Stimulated activated CD4-positive, alpha-beta T cell treated with anti-CD3 and anti-CD28 coated beads, Interleukin-4, amount 100 ng/mL, for 4 hours (primary cell): ENCODE measurements around the gene CDK18.

Source experiments
- DNase-seq, 2 experiments: peaks; one replicate each; pipeline ENCODE4 v3.0.0-alpha.2; 2020

The CDK18 gene

DNA sequence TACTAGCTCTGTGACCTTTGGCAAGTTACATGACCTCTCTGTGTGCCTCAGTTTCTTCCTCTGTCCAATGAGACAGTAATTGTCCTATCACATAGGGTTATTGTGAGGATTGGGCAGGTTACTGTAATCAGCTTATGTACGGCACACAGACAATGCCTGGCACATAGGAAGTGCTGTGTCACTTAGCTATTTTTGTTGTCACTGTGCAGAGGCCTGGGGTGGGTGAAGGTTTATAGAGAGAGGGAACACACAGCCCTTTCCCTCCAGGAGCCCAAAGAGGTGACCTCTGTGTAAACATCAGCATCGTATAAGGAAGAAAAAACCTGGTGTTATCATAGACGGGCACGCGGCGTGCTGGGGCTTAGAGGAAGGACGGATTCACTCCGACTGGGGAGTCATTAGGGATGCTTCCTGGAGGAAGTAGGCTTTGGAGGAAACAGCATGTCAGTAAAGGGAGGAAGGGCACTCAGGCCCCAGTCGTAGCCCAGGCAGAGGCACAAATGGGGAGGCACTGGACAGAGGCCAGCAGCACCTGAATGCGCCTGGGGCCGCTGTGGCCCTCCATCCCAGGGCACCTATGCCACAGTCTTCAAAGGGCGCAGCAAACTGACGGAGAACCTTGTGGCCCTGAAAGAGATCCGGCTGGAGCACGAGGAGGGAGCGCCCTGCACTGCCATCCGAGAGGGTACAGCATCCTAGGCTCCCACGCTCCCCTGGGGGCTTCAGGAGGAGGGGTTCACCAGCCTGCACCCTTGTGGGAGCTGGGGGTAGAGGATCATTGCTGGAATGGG lies 21.2 kb downstream of the CDK18 start:
- no peak for DNase-seq

DNA sequence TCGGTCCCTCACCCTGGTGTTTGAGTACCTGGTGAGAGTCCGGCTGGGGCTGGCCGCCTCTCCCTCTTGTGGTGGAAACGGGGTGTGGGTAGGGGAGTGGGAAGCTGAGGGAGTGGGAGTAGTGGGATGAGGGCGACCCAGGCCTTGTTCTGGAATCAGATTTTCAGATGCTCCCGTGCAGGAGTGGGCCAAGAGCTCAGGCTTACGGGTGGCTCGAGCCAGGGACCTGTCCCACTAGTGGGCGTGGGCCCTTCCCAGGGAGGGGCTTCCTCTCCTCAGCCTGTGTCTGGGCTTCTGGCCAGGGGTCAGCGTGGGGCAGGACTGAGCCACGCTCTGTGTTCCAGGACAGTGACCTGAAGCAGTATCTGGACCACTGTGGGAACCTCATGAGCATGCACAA lies 22.0 kb downstream of the CDK18 start:
- DNase-seq, result no peak

DNA sequence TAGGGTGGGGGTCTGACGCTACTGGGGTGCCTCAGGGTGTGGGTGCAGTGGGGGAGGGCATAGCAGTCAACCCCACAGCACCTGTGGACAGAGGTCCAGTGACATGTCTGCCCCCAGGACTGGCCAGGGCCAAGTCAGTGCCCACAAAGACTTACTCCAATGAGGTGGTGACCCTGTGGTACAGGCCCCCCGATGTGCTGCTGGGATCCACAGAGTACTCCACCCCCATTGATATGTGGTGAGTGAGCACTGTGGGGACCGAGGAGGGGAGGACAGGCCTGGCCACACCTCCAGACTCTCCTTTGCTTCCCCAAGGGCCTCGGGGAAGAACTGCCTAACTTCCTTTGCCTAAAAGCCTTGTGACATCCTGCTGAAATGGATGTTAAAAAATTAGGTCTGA lies 23.5 kb downstream of the CDK18 start:
- no peak for DNase-seq

DNA sequence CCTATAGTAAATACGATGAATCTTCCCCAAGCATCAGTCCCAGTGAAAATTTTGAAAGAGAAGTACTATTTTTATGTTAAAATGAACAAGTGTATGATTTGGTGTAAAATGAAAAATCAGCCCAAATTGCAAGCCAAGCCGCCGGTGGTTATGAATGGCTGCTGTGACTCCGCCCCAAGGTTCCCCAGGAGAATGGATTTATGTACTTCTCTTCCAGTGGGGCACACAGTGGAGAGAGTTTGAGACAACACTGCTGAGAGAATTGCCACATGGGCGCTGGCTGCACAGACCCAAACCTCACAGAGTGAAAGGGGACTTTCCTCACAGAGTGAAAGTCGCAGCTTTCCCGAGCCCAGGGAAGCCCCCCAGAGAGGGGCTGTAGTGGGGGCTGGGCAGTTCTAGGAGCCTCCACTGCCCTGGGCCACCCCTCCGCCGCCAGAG lies 24.0 kb downstream of the CDK18 start:
- no peak for DNase-seq

DNA sequence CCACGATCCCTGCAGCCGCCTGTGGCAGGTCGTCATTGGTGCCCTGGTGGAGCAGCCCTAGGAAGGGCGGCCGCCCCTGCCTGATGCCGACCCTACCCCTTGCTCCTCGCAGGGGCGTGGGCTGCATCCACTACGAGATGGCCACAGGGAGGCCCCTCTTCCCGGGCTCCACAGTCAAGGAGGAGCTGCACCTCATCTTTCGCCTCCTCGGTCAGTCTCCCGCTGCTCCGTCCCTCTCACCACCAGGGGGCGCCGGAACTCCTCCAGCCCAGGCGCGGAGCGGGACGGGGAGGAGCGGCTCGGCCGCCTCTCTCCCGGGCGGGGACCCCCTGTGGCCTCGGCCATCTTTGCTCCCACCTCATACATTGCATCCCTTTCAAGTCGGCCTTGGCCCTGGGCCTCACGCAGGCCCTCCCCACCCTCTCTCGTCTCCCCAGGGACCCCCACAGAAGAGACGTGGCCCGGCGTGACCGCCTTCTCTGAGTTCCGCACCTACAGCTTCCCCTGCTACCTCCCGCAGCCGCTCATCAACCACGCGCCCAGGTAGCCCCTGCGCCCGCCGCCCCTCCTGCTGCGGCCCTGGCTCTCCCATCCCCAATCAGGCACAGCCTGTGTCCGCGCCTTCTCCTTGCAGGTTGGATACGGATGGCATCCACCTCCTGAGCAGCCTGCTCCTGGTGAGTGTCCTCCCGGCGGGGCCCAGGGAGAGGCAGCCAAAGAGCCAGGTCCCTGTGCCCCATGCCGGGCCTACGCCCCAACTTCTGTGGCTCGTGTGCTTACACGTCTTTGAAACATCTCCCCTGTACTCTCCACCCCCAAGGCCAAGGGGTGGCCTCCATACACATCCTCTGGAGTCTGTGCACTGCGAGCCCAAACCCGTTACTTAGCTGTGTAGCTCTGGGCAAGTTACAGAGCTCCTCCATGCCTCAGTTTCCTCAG lies 24.7 kb downstream of the CDK18 start:
- peak; percentile 67 to 88 for DNase-seq

DNA sequence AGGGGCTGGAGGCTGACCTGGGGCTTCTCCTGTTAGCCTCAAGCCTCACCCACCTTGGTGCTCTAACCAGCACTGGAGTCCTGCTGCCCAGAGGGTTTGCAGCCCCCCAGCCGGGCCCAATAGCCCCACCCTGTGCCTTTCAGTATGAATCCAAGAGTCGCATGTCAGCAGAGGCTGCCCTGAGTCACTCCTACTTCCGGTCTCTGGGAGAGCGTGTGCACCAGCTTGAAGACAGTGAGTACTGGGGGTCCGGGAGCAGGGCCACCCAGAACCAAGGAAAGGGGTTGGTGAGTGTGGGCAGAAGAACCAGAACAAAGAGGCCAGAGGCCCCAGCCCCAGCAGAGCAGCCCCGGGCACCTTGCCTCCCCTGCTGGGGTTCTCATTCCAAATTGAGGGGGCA lies 25.6 kb downstream of the CDK18 start:
- DNase-seq, result no peak

DNA sequence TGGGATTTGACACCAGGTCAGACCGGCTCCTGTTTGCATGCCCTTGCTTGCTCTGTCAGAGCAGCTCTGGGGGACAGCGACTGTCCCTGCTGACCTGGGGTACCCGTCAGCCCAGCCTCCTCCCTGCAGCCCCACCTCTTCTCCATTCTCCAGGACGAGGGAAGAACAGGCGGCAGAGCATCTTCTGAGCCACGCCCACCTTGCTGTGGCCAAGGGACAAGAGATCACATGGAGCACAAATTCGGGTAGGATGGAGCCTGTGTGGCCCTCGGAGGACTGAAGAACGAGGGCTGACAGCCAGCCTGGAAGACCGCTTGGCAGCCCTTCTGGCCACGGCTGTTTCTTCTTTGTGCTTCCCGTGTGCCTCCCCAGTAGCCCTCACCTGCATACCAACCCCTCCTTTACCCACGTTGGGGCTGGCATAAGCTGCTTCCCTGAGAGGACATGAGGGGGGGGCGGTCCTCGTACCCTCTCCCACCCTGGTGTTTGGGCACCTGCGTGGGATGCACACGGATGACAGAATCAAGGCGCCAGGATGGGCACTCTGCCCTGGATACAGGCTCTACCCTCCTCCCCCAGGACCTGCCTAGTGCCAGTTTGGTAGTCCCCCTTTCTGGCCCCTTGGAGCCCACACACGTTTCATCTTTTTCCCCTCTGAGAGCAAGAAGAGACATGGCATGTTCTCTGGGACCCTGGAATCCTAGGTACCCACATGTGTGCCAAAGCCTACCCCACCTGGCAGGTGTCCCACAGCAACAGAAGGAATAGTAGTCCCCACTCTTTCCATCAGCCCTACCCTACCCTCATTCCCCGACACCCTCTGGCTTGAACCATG lies 26.9 kb downstream of the CDK18 start:
- DNase-seq, result no peak

DNA sequence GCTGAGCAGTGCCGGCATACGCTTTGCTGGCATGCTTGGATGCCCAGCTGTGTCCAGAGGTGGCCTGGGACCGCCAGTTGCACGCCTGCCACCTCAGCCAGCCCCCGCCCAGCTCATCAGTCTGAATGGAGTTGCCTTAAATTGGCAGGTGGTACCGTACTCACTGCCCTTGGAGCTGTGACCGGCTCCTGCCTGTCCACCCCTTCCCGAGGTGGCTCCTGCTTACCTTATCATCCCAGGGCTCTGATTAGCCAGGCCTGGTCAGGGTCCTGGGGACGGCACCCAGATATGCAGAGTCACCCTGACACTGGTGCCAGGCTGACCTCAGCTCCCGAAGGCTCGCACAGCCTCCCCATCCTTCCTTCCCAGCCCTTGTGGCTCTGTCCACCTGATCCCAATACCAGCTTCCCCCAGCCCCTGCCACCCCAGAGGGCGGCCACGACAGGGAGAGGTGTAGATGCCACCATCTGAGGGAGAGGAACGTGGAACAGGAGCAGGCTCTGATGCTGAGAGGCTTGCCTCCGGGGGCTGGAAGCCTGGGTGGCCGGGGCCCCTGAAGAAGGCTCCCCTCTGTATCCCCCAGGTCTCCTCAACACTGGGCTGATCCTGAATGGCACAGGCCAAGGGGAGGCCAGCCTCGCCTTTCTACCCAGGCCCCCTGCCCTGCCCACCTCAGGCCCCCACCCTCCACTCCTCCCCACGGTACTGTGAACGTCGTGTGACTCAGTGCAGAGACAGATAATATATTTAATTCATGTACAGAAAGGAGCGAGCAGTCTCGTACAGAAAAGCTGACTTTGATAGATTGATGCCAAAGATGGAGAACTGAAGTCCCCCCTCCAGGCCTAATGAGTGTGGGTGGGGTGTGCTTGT lies 27.8 kb downstream of the CDK18 start:
- no peak for DNase-seq

DNA sequence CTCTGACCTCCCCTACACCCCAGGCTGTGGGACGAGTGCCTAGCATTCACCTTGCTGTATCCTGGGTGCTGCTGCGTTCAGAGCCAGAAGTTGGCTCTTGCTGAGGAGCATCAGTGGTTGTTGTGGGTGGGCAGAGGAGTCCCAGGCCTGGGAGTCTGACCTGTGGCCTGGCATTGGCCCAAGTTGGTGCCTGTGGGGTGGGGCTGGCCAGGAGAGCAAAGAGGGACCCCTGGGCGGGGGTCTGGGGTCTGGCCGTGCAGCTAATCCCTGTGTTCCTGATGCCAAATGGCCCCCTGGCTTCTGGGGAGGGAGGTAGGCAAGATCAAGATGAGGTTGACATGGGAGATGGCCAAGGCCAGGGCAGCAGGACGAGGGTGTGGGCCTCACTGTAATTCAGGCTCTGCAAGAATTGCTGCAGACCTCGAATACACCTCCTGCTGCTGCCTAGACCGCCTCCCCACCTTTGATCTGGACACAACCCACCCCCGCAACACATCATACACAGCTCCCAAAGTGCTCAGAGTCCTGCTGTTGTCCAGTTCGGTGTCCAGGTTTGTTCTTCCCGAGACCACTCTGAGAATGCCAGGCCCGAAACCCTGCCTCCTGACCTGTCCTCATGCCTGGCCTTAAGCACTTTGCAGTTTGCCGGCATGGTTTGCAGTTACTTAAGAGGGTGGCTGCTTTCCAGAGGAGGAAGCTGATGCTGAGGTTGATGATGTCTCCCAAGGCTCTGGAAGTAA lies 28.7 kb downstream of the CDK18 start:
- DNase-seq, result no peak

DNA sequence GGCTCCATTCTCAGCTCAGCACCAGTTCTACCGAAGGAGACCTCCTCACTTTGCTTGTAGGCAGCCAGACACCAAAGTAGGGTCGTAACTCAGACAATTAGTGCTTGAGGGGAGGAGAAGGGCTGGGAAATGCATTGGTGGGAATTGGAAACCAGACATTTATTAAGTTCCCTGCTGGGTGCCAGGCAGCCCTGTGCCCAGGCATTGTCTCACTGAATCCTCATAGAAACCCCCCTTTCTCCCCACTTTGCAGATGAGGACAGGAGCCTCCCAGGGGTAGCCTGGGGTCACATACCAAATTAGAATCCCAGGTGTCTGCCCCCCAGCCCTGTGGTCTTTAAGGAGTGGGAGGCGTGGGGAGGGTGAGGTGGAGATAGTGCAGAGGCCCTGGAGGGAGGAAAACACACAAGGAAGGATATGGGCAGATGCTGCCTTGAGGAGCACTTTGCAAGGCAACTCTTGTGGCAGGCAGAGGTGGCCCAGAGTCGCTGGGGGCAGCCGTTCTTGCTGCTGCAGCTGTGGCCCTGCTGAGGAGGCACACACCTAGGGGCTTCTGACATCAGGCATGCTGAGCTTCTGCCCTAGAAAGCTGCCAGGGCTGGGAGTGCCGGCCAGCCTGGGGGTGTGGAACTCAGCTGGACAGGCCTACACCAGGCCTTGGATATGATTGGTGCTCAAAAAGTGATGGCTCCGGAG lies 29.4 kb downstream of the CDK18 start:
- DNase-seq, result no peak

DNA sequence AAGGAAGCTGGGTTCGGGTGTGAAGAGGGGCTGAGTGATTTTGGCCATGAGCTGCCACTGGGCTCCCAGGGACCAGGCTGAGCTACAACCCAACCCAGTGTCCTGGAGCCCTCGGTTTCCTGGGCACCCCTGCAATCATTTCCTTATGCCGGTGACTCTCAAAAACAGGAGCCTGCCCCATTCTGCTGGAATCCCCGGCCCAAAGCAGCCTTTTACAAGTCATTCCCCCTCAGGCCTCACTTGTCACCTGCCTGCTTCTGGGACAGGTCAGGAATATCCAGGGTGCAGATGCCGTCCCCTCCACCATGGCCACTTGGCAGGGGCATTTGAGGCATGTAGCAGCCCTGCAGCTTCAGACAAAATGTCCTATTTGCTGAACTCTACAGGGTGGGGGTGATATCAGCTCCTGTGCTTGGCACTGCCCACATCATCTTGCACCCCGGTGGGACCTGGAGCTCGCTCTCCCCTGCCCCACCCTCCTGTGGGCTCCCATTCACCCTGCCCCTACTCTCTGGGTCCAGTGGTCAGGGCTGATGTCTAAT lies 30.0 kb downstream of the CDK18 start:
- DNase-seq, result no peak

DNA sequence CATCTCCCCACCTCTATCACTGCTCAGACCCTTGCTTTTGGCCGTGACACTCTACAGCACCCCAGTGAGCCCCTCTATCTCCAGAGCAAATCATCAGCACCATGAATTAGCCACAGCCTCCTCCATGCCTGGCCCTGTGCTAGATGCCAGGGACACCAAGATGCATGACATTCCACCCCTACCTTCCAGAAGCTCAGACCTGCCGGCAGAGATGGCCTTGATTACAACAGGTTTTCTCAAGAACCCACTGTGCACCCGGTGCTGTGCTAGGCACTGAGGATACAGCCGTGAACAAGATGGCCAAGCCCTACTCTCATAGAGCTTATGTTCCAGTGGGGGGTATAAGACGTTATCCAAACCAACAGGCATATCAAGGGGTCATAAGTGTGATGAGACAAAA lies 30.6 kb downstream of the CDK18 start:
- DNase-seq, result no peak

DNA sequence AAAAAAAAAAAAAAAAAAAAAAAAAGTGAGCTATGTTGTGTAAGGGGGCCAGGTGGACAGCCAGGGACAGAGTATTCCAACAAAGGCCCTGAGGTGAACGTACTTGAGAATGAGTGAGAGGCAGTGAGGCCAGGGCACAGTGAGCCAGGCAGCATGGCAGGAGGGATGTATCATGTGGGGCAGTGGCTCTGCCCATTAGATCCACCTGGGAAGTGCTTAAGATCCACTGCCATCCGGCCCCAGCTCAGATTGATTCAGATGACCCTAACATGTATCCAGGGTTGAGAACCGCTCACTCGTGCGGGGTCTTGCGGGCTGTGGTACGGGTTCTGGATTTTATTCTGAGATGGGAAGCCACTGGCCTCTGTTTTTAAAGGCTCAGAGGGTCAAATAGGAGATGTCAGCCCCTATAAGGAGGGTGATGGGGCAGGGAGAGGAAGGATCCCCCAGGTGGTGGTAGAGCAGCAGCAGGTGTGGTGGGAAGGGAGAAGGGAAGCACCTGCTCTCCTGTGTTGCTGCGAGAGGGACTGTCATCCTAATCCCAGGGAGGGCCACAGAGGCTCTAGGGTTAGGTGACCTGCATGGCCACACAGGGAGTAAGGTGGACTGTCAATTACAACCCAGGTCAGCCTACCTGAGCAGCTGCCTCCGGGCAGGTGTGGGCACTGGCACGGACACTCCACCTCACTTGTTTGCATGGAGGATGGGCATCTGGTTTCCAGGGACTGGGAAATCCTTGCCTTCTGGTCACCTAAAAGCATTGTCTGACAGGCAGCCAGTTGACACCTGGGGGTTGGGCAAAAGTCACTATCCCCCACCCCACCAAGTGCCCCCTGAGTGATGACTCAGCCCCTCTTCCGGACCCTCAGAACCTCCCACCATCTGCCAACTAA lies 31.6 kb downstream of the CDK18 start:
- no peak for DNase-seq

DNA sequence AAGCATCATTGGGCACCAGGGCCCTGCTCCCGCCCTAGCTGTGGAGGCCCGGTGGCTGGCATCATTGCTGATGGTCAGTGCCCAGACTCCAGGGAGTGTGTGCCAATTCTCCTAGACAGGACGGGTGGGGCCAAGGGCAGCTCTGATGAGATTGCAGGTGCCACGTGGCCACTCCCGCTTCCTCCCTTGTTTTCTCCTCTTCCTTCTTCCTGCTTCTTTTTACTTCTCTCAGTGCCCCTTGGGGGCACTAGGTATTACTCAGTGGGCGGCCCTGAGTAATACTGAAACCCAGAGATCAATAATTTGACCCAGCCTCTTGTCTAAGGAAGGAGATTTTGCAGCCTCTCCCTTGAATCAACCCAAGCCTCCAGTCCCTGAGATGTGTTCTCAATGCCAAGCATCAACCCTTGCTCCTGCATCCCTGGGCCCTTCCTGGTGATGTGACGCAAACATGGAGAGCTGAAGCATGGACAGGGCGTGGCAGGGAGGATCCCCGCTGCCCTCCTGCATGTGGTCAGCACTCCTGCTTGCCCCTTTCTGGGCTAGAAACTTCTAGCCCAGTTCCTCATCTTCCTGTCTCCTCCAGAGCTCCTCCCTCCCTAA lies 32.4 kb downstream of the CDK18 start:
- DNase-seq, result no peak

DNA sequence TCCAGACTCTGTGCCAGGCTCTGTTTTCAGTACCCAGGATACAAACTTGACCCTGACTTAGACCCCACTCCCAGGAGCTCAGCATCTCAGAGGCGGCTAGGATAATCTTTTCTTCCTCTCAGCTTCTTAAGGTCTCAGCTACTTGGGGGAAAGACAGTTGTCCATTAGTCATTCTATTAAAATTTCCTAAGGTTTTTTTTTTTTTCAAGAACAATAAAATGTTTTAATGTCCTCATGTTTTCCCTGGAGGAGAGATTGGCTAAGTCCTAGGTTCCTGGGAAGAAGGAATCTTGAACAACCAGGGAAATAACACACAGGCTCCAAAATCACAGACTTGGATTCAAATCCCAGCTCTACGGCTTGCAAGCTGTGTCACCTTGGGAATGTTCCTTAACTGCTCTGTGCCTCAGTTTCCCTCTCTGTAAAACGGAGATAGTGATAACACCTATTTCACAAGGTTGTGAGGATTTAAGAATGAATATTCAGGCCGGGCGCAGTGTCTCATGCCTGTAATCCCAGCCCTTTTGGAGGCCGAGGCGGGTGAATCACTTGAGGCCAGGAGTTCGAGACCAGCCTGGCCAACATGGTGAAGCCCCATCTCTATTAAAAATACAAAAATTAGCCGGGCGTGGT lies 33.0 kb downstream of the CDK18 start:
- no peak for DNase-seq

DNA sequence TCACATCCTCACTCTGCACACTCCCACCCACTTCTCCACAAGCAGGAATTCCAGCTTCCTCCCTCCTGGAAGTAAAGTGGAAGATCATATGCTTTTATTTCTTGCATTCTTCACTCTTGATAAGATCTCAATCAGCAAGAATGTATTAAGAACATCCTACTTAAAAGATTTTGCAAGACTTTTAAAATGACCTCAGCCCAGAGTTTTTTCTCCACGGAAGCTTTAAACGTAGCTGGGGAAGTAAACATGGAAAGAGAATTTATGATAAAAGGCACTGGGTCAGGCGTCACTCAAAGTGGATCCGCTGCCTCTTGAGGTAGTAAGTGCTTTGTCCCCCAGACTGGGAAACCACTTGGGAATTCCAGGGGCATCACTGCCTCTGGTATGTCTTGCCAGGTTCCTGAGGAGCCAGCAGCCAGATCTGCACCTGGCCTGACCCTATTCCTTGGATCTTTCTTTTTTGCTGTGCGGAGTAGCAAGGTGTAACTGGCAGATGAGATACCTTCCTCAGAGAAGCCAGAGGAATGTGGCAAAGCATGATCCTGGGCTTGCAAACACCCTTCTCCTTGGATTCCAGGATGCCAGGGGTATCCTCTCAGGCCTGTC lies 33.9 kb downstream of the CDK18 start:
- DNase-seq, result no peak

DNA sequence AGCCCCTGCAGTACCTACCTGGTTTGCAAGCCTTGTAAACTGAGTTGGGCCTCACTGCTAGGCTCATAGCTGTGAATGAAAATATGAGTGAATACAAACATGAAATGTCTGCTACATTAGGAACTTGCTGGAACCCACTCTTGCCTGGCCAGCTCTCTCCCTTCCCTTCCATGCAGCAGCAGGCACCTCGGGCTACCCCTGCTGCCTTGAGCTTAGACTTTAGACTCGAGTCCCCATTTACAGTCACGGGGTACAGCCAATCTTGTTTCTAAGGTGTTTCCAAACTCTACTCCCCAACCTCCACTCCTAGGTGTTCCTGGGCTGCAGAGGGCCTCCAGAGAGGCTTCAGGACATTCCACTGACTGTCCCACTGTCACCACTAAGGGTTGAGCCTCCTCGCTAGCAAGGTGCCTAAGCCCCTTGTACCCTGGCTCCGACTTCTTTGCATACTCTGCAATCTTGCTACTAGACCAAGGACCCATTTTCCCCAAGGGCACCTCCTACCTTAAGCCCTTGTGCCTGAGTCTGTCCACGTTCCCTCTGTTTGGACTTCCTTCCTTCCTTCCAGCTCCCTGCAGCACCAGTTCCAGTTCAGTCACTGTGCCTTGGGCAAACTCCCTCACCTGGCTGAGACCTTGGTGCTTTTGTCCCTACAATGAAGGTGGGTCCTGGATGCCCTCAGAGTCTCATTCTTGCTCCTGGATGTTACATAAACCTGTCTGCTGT lies 36.9 kb downstream of the CDK18 start:
- DNase-seq, result no peak
